Upper lobe of right lung (tissue), 1 donor: Measurements from ENCODE around the gene MYBPH. TPM values are rescaled to one million over a fixed set of nuclear protein-coding genes. Genes with fewer than 3 reads are reported as not detected.

Experiments used
- ATAC-seq: fragments of 200-7000 bp; cut with Tn5 transposase; one replicate; pipeline ENCODE4 v1.9.1; 2020; ENCODE audit warnings: mild to moderate bottlenecking, moderate library complexity
- DNase-seq: peaks from one replicate; pipeline ENCODE4 v3.0.0-alpha.2; 2020
- H3K27ac ChIP-seq: fragments of 200-600 bp; one replicate; pipeline ENCODE4 v1.8.0; 2022
- H3K27me3 ChIP-seq: fragments of 200-600 bp; one replicate; pipeline ENCODE4 v1.8.0; 2022; ENCODE audit warnings: mild to moderate bottlenecking
- H3K36me3 ChIP-seq: fragments of 200-600 bp; one replicate; pipeline ENCODE4 v1.8.0; 2022
- H3K4me1 ChIP-seq: fragments of 200-600 bp; one replicate; pipeline ENCODE4 v1.8.0; 2022
- H3K4me3 ChIP-seq: fragments of 200-600 bp; one replicate; pipeline ENCODE4 v1.8.0; 2022; ENCODE audit warnings: mild to moderate bottlenecking
- H3K9me3 ChIP-seq: fragments of 200-600 bp; one replicate; pipeline ENCODE4 v1.8.0; 2022
- intact Hi-C: fragments of 100-400 bp; cut with DNase I; formaldehyde crosslinking; loops from one replicate; pipeline ENCODE4 v1.11.0; 2022
- total RNA-seq: library from RNA; stranded (reverse); fragmentation: NEBNext Ultra II Directional; extraction: Animal tissue kit (Norgen Biotek cat#: 25700); gene quantifications from one replicate; pipeline ENCODE4 v1.2.1, GENCODE V29; 2021
- TF ChIP-seq, protein P1 (sequence below): fragments of 200-600 bp; IDR thresholded peaks from one replicate; pipeline ENCODE4 v1.8.0; 2022; ENCODE audit warnings: antibody characterized with exemption
- donor health status: DM: no; HTN: yes; CAD: no; lungs with severe emphysema.

MYBPH gene
- total RNA-seq, 1 donor from 2014 or later = not detected

DNA sequence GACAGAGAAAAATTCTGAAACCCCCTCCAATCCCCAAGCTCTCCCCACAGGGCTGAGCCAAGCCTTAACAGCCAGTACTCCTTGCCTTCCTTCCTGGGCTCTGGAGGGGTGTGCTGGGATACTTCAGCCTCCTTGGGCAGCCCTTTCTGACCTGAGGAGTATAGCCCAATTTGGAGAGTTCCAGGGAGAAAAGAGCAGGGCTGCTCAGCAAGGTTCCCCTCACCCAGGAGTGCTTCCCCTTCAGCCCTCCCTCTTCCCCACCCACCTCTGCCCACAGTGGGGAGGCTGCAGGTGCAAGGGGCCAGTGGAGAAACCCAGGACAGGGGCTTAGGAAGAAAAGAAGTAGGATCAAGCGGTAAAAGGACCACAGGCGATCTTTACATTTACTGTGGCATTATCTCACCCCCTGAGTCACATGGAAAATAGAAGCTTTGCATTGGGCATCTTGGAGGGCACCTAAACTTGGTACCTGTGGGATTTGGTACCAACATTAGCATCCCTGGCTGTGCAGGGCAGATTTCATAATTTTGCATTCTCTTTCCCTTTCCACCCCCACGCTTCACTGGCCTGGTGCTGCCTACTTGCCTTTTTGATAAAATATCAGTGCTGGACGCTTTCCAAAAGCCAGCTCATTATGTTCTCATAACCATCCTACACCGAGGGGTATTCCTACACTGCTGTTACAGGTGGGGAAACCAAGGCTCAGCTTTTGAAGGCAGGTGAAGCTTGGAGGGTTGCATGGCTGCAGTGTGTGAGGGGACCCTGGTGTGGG lies 50.9 kb downstream of the MYBPH start:
- ATAC-seq (no peak), DNase-seq (peak; percentile 28)
- no peaks in the 10 kb centered on the region for H3K36me3 ChIP-seq
- intact Hi-C loops = loop anchor here (5.0 kb wide), 1 partner anchor 93 kb away; no protein-coding TSS in a partner anchor
- H3K27me3 ChIP-seq = peaks cover 57% of the 10 kb centered on the region
- peaks cover 32% of the 10 kb centered on the region for H3K4me1 ChIP-seq
- no peaks in the 10 kb centered on the region for H3K9me3 ChIP-seq
- TF ChIP-seq, protein P1, sequence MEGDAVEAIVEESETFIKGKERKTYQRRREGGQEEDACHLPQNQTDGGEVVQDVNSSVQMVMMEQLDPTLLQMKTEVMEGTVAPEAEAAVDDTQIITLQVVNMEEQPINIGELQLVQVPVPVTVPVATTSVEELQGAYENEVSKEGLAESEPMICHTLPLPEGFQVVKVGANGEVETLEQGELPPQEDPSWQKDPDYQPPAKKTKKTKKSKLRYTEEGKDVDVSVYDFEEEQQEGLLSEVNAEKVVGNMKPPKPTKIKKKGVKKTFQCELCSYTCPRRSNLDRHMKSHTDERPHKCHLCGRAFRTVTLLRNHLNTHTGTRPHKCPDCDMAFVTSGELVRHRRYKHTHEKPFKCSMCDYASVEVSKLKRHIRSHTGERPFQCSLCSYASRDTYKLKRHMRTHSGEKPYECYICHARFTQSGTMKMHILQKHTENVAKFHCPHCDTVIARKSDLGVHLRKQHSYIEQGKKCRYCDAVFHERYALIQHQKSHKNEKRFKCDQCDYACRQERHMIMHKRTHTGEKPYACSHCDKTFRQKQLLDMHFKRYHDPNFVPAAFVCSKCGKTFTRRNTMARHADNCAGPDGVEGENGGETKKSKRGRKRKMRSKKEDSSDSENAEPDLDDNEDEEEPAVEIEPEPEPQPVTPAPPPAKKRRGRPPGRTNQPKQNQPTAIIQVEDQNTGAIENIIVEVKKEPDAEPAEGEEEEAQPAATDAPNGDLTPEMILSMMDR = no peak
- no peak overlapping the region for H3K27ac ChIP-seq
- H3K4me3 ChIP-seq = no peak overlapping the region

- no peak overlapping the region for H3K4me3 ChIP-seq
- H3K9me3 ChIP-seq = no peaks in the 10 kb centered on the region
- intact Hi-C loops = loop anchor here (5.0 kb wide), 1 partner anchor 93 kb away; no protein-coding TSS in a partner anchor
- peaks cover 25% of the 10 kb centered on the region for H3K4me1 ChIP-seq
- no peaks in the 10 kb centered on the region for H3K36me3 ChIP-seq
- TF ChIP-seq, protein P1 = no peak
- ATAC-seq (no peak), DNase-seq (peak; percentile 17)
- peaks cover 64% of the 10 kb centered on the region for H3K27me3 ChIP-seq
- H3K27ac ChIP-seq = no peak overlapping the region
Measured at GRCh38 chr1:203124011-203124410, 51.6 kb downstream of the MYBPH start.

DNA sequence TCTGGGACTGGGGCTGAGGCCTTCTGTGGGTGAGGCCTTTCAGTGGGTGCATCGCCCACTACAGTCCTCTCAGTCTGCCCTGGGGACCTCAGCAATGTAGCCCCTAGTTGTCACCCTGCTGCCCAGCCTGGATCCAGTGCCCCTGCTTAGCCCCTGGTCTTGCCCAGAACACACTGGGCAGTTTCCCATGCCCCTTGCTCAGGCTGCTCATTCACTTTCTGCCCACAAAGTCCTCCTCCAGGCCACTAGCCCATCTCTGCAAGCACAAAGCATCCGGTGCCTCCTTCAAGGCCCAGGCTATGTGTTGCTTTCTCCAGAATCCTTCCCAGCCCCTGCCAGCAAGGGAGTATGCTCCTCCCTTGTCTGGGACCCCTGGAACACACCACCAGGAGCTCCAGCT lies 53.5 kb downstream of the MYBPH start:
- ATAC-seq (no peak), DNase-seq (no peak)
- H3K27me3 ChIP-seq = peaks cover 71% of the 10 kb centered on the region

DNA sequence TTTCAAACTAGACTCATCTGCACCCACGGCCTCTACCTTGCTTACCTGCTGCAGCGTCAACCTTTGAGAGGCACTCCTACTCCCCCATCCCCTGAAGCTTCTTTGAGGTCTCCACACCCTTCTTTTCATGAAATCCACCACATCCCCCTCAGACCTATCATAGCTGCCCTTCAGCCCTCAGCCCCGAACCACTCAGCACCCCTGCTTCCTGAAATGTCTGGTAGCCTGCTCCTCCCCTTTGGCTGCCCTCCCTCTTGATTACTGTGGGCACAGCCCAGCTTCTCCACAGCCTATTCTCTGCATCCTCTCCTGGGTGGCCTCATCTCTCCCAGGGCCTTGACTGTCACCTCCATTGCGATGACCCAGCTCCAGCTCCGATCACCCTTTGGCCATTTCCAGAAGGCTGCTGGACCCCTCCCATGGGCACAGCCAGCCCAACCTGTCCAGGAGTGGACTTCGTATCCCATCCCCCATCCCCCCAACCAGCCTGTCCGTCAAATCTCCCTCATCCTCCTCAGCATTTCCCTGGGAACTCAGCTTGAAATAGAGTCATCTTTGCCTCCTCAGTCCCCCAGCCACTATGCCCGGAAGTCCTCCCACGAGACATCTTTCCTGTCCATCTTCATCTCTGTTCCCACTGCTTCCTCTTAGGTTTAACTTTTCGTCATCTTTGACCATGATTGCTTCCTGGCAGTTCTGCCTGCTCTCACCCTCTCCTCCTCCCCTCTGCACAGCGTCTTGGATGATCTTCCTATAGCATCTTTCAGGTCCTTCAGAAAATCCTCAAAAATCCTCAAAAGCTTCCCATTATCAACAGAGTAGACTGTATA lies 54.2 kb downstream of the MYBPH start:
- intact Hi-C loops = loop anchor here (5.0 kb wide), 1 partner anchor 96 kb away; no protein-coding TSS in a partner anchor
- TF ChIP-seq, protein P1 = no peak
- Histone ChIP-seq H3K36me3 (no peaks in the 10 kb centered on the region), H3K27me3 (peaks cover 71% of the 10 kb centered on the region), H3K9me3 (no peaks in the 10 kb centered on the region), H3K4me3 (no peak overlapping the region), H3K27ac (no peak overlapping the region), H3K4me1 (peaks cover under 1% of the 10 kb centered on the region)
- ATAC-seq (peak; percentile 37), DNase-seq (no peak)

More for the DNA sequence above, 53.5 kb downstream of the MYBPH start:
- no peaks in the 10 kb centered on the region for H3K9me3 ChIP-seq
- intact Hi-C loops = loop anchor here (5.0 kb wide), 1 partner anchor 95 kb away; no protein-coding TSS in a partner anchor
- H3K4me1 ChIP-seq = peaks cover 8% of the 10 kb centered on the region
- H3K36me3 ChIP-seq = no peaks in the 10 kb centered on the region
- H3K27ac ChIP-seq = no peak overlapping the region
- no peak overlapping the region for H3K4me3 ChIP-seq
- TF ChIP-seq, protein P1 = no peak

- intact Hi-C loops = loop anchor here (5.0 kb wide), 1 partner anchor 97 kb away; no protein-coding TSS in a partner anchor
- Histone ChIP-seq H3K9me3 (no peaks in the 10 kb centered on the region), H3K36me3 (no peaks in the 10 kb centered on the region), H3K4me3 (no peak overlapping the region), H3K4me1 (no peaks in the 10 kb centered on the region), H3K27me3 (peaks cover 72% of the 10 kb centered on the region), H3K27ac (no peak overlapping the region)
- DNase-seq (no peak), ATAC-seq (no peak)
- TF ChIP-seq, protein P1 = no peak
Measured at GRCh38 chr1:203120325-203121153, 55.1 kb downstream of the MYBPH start.
